ENCODE data around the gene KRT73. TPM values are rescaled to one million over a fixed set of nuclear protein-coding genes. Genes with fewer than 3 reads are reported as not detected.

Gene KRT73
- total RNA-seq, 1 experiment from 2014 or later, result not detected

DNA sequence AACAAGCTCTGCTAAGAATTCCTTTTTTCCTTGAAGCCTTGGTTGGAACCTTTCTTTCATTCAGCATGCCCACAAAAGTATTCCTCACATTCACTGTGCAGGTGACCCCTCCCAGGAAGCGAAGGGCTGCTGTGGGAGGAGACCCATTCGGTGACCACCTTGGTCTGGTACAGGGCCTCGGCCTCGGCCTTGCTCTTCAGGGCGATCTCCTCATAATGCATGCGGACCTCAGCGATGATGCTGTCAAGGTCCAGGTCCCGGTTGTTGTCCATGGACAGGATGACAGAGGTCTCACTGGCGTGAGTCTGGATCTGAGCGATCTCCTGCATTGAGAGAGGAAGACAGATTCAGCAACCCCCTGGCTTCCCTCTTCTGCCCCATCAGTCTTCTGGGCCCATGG, 47.8 kb downstream of the KRT73 start (continued):
- TF ChIP-seq ZNF425 (CRISPR knock-in tag; conservative IDR thresholded peaks at IDR 0.05) (no peak), HMGA2 (CRISPR knock-in tag; IDR thresholded peaks at IDR 0.05) (no peak), GTF2I (CRISPR knock-in tag; conservative IDR thresholded peaks at IDR 0.05) (no peak), ATF1 (CRISPR knock-in tag; IDR thresholded peaks at IDR 0.05) (no peak), ELF4 (CRISPR knock-in tag; IDR thresholded peaks at IDR 0.05; ENCODE audit: low read depth) (no peak), ESRRA (CRISPR knock-in tag; IDR thresholded peaks at IDR 0.05; ENCODE audit: borderline replicate concordance) (no peak), JAZF1 (CRISPR knock-in tag; IDR thresholded peaks at IDR 0.05) (no peak)
- TF ChIP-seq, protein P1, sequence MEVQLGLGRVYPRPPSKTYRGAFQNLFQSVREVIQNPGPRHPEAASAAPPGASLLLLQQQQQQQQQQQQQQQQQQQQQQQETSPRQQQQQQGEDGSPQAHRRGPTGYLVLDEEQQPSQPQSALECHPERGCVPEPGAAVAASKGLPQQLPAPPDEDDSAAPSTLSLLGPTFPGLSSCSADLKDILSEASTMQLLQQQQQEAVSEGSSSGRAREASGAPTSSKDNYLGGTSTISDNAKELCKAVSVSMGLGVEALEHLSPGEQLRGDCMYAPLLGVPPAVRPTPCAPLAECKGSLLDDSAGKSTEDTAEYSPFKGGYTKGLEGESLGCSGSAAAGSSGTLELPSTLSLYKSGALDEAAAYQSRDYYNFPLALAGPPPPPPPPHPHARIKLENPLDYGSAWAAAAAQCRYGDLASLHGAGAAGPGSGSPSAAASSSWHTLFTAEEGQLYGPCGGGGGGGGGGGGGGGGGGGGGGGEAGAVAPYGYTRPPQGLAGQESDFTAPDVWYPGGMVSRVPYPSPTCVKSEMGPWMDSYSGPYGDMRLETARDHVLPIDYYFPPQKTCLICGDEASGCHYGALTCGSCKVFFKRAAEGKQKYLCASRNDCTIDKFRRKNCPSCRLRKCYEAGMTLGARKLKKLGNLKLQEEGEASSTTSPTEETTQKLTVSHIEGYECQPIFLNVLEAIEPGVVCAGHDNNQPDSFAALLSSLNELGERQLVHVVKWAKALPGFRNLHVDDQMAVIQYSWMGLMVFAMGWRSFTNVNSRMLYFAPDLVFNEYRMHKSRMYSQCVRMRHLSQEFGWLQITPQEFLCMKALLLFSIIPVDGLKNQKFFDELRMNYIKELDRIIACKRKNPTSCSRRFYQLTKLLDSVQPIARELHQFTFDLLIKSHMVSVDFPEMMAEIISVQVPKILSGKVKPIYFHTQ (CRISPR knock-in tag; IDR thresholded peaks at IDR 0.05), result no peak
- TF ChIP-seq, protein P2, sequence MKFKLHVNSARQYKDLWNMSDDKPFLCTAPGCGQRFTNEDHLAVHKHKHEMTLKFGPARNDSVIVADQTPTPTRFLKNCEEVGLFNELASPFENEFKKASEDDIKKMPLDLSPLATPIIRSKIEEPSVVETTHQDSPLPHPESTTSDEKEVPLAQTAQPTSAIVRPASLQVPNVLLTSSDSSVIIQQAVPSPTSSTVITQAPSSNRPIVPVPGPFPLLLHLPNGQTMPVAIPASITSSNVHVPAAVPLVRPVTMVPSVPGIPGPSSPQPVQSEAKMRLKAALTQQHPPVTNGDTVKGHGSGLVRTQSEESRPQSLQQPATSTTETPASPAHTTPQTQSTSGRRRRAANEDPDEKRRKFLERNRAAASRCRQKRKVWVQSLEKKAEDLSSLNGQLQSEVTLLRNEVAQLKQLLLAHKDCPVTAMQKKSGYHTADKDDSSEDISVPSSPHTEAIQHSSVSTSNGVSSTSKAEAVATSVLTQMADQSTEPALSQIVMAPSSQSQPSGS (CRISPR knock-in tag; IDR thresholded peaks at IDR 0.05; ENCODE audit: borderline replicate concordance, low read depth), result no peak

DNA sequence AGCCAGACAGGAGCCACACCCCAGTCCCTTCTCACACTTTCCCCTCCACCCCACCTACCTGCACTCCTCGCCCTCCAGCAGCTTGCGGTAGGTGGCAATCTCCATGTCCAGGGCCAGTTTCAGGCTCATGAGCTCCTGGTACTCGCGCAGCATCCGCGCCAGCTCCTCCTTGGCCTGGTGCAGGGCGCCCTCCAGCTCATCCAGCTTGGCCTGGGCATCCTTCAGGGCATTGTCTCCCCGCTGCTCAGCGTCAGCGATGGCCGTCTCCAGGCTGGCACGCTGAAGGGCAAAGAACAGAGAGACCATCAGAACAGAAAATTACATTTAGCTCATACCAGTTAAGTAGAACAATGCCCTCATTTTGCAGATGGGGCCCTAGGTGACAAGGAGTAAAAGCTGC, 50.2 kb downstream of the KRT73 start:
- DNase-seq (ENCODE audit: low spot score) (no peak), ATAC-seq (no peak)
- H3K27me3 Mint-ChIP-seq (ENCODE audit: low read depth), result no peaks in the 10 kb centered on the region
- no peaks in the 10 kb centered on the region for H3K9me3 Mint-ChIP-seq
- H3K36me3 Mint-ChIP-seq, result no peaks in the 10 kb centered on the region
- CTCF ChIA-PET, result interaction anchor here (1.0 to 1.8 kb wide), 4 partner anchors 14 to 303 kb away, joined by 3 to 5 read pairs (median 4); no protein-coding TSS in a partner anchor
- H3K27ac Mint-ChIP-seq, result no peak overlapping the region
- POLR2A ChIA-PET, result interaction anchor here (0.6 kb wide), 1 partner anchor 17 kb away, joined by 3 read pairs; no protein-coding TSS in a partner anchor
- no peak for TF ChIP-seq ESRRA (CRISPR knock-in tag; IDR thresholded peaks at IDR 0.05; ENCODE audit: borderline replicate concordance)
- TF ChIP-seq ZNF263 (CRISPR knock-in tag; IDR thresholded peaks at IDR 0.05; ENCODE audit: low read depth), result no peak
- no peak for TF ChIP-seq ZNF121 (CRISPR knock-in tag; IDR thresholded peaks at IDR 0.05)
- no peak for TF ChIP-seq ZNF317 (CRISPR knock-in tag; IDR thresholded peaks at IDR 0.05; ENCODE audit: borderline replicate concordance, low read depth)
- no peak for TF ChIP-seq EMX1 (CRISPR knock-in tag; IDR thresholded peaks at IDR 0.05)
- TF ChIP-seq, protein P3, sequence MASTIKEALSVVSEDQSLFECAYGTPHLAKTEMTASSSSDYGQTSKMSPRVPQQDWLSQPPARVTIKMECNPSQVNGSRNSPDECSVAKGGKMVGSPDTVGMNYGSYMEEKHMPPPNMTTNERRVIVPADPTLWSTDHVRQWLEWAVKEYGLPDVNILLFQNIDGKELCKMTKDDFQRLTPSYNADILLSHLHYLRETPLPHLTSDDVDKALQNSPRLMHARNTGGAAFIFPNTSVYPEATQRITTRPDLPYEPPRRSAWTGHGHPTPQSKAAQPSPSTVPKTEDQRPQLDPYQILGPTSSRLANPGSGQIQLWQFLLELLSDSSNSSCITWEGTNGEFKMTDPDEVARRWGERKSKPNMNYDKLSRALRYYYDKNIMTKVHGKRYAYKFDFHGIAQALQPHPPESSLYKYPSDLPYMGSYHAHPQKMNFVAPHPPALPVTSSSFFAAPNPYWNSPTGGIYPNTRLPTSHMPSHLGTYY (CRISPR knock-in tag; IDR thresholded peaks at IDR 0.05), result no peak
- TF ChIP-seq, protein P4, sequence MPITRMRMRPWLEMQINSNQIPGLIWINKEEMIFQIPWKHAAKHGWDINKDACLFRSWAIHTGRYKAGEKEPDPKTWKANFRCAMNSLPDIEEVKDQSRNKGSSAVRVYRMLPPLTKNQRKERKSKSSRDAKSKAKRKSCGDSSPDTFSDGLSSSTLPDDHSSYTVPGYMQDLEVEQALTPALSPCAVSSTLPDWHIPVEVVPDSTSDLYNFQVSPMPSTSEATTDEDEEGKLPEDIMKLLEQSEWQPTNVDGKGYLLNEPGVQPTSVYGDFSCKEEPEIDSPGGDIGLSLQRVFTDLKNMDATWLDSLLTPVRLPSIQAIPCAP (CRISPR knock-in tag; IDR thresholded peaks at IDR 0.05), result no peak
- TF ChIP-seq ETV6 (CRISPR knock-in tag; IDR thresholded peaks at IDR 0.05), result no peak
- no peak for TF ChIP-seq ATF1 (CRISPR knock-in tag; IDR thresholded peaks at IDR 0.05)
- TF ChIP-seq, protein P5, sequence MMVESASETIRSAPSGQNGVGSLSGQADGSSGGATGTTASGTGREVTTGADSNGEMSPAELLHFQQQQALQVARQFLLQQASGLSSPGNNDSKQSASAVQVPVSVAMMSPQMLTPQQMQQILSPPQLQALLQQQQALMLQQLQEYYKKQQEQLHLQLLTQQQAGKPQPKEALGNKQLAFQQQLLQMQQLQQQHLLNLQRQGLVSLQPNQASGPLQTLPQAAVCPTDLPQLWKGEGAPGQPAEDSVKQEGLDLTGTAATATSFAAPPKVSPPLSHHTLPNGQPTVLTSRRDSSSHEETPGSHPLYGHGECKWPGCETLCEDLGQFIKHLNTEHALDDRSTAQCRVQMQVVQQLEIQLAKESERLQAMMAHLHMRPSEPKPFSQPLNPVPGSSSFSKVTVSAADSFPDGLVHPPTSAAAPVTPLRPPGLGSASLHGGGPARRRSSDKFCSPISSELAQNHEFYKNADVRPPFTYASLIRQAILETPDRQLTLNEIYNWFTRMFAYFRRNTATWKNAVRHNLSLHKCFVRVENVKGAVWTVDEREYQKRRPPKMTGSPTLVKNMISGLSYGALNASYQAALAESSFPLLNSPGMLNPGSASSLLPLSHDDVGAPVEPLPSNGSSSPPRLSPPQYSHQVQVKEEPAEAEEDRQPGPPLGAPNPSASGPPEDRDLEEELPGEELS (CRISPR knock-in tag; IDR thresholded peaks at IDR 0.05), result no peak
- TF ChIP-seq, protein P6, sequence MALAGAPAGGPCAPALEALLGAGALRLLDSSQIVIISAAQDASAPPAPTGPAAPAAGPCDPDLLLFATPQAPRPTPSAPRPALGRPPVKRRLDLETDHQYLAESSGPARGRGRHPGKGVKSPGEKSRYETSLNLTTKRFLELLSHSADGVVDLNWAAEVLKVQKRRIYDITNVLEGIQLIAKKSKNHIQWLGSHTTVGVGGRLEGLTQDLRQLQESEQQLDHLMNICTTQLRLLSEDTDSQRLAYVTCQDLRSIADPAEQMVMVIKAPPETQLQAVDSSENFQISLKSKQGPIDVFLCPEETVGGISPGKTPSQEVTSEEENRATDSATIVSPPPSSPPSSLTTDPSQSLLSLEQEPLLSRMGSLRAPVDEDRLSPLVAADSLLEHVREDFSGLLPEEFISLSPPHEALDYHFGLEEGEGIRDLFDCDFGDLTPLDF (CRISPR knock-in tag; IDR thresholded peaks at IDR 0.05), result no peak
- TF ChIP-seq ZBTB21 (CRISPR knock-in tag; IDR thresholded peaks at IDR 0.05; ENCODE audit: borderline replicate concordance), result no peak
- TF ChIP-seq JUN (CRISPR knock-in tag; IDR thresholded peaks at IDR 0.05), result no peak
- no peak for TF ChIP-seq NR1H2 (CRISPR knock-in tag; IDR thresholded peaks at IDR 0.05)
- no peak for TF ChIP-seq ATF3 (CRISPR knock-in tag; conservative IDR thresholded peaks at IDR 0.05)
- no peak for TF ChIP-seq TCF7 (CRISPR knock-in tag; IDR thresholded peaks at IDR 0.05; ENCODE audit: low read depth)
- TF ChIP-seq MYBL2 (CRISPR knock-in tag; IDR thresholded peaks at IDR 0.05), result no peak
- TF ChIP-seq SOX15 (CRISPR knock-in tag; IDR thresholded peaks at IDR 0.05), result no peak
- no peak overlapping the region for H3K4me3 Mint-ChIP-seq
- no peaks in the 10 kb centered on the region for H3K4me1 Mint-ChIP-seq
